Skeletal muscle tissue (tissue), 4 donors: ENCODE measurements around the gene C10orf143. TPM values are rescaled to one million over a fixed set of nuclear protein-coding genes. Genes with fewer than 3 reads are reported as not detected.
"Not testable (repeated sequence)": the region's sequence is repeated elsewhere in the genome, so short reads cannot be mapped to it uniquely, and the experiment has no call there.

ENCODE experiments used
- H3K27ac ChIP-seq: one replicate; pipeline ENCODE4 v1.7.0; 2013; ENCODE audit warnings: mild to moderate bottlenecking, low read depth, low read length, inconsistent platforms
- H3K27me3 ChIP-seq, 3 donors: one replicate each; pipeline ENCODE4 v1.7.0; 2013; ENCODE audit warnings: low read length in 3 of 3; ENCODE audit not compliant: control insufficient read depth in 3 of 3, insufficient read depth in 3 of 3
- H3K36me3 ChIP-seq, 3 donors: one replicate each; pipeline ENCODE4 v1.7.0; 2013; ENCODE audit warnings: low read length in 3 of 3; ENCODE audit not compliant: control insufficient read depth in 3 of 3, insufficient read depth in 3 of 3
- H3K4me1 ChIP-seq, 3 donors: one replicate each; pipeline ENCODE4 v1.7.0; 2013; ENCODE audit warnings: low read length in 3 of 3, mild to moderate bottlenecking in 3 of 3; ENCODE audit not compliant: control insufficient read depth in 3 of 3, insufficient read depth in 3 of 3
- H3K4me3 ChIP-seq, 3 donors: one replicate each; pipeline ENCODE4 v1.7.0; 2013; ENCODE audit warnings: low read length in 3 of 3
- H3K9ac ChIP-seq, 3 donors: one replicate each; pipeline ENCODE4 v1.7.0; 2013; ENCODE audit warnings: low read length in 3 of 3, mild to moderate bottlenecking in 3 of 3, moderate library complexity in 2 of 3, low read depth in 1 of 3
- H3K9me3 ChIP-seq, 3 donors: one replicate each; pipeline ENCODE4 v1.7.0; 2013; ENCODE audit warnings: low read length in 3 of 3; ENCODE audit not compliant: control insufficient read depth in 3 of 3
- total RNA-seq: library from RNA; depleted of rRNA; stranded (reverse); fragments of >200 nt; gene quantifications from one replicate; pipeline ENCODE4 v1.2.3, GENCODE V29; 2014
- donor health status: Osteomylitis.

C10orf143 gene
- total RNA-seq, 1 donor from 2014 or later = not detected

DNA sequence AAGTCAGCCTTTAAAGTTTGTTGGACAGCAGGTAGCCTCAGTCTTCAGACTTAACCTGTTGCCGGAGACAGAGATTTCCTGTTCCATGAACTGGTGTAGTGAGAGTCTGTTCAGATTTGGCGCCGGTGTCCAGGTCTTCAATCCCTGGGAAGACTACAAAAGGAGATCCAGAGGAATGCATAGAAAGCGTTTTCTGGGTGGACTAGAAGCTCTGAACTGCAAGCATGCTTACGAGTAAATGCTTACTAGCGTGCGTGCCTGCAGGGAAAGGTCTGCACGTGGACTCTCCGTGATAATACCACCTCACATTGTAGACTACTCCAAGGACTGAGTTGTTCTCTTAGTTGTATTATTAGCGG lies 26.4 kb upstream of the C10orf143 start:
- Histone ChIP-seq H3K27ac (peak overlapping the region; percentile 77), H3K4me1 (peaks cover 27 to 35% (median 28%) of the 10 kb centered on the region in 3 donors), H3K36me3 (peaks cover 0 to 4% (median 0%) of the 10 kb centered on the region in 3 donors), H3K27me3 (no peaks in the 10 kb centered on the region), H3K4me3 (peak overlapping the region; percentile 86 to 93 (median 90)), H3K9me3 (no peaks in the 10 kb centered on the region), H3K9ac (peak overlapping the region; percentile 87 to 92 (median 91))

DNA sequence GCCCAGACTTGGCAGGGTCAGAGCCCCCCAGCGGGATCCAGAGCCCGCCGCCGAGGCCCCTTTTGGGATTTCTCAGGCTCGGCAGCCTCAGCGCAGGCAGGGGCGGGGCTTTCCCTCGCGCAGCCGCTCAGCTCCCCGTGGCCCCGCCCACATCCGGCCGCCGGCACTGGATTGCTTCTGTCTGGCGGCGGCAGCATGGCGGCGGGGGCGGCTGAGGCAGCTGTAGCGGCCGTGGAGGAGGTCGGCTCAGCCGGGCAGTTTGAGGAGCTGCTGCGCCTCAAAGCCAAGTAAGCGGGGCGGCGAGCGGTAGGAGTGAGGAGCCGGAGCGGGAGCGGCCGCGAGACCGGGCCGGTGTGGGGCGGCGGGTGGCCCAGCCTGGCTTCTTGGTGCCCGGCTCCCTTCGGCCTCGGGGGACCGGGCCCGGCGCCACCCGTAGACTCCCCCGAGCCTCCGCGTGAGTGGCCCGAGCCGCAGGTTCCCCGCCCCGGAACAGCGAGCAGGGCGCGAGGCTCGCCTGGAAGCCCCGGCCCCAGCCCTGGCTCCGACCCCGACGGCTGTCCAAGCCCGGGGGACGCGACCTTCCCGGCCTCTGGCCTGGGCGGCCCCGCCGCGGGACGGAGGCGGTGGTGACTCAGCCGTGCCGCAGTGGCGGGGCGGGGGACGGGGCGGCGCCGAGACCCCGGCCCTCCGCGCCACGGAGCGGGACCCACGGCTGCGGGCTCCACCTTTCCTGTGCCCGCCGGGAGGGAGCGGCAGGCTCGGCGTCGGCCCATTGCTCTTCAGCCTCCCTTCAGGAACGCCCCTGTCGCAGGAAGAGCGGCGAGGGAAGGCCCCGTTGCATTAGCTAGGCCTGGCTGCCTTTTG lies 25.8 kb upstream of the C10orf143 start, which contains the start of gene GLRX3:
Gene GLRX3 (plus strand): TSS at position 166 of the 864 bp plus-strand sequence. CDS start 30 bp downstream, at position 196.
- Histone ChIP-seq H3K9me3 (no peaks in the 10 kb centered on the region), H3K36me3 (peaks cover 0 to 2% (median 0%) of the 10 kb centered on the region in 3 donors), H3K4me1 (peaks cover 24 to 31% (median 27%) of the 10 kb centered on the region in 3 donors), H3K4me3 (peak within 1 kb of the TSS; percentile 86 to 93 (median 90)), H3K27ac (peak within 1 kb of the TSS; percentile 77), H3K27me3 (no peaks in the 10 kb centered on the region), H3K9ac (peak within 1 kb of the TSS; percentile 87 to 92 (median 91))

- Histone ChIP-seq H3K9ac (peak overlapping the region; percentile 86 to 92 (median 91)), H3K4me1 (peaks cover 22 to 30% (median 22%) of the 10 kb centered on the region in 3 donors), H3K9me3 (no peaks in the 10 kb centered on the region), H3K4me3 (peak overlapping the region; percentile 66 to 90 (median 86)), H3K36me3 (no peaks in the 10 kb centered on the region), H3K27ac (peak overlapping the region; percentile 77), H3K27me3 (no peaks in the 10 kb centered on the region)
These were observed 25.1 kb upstream of the C10orf143 start for GRCh38 chr10:130135676-130136225.

DNA sequence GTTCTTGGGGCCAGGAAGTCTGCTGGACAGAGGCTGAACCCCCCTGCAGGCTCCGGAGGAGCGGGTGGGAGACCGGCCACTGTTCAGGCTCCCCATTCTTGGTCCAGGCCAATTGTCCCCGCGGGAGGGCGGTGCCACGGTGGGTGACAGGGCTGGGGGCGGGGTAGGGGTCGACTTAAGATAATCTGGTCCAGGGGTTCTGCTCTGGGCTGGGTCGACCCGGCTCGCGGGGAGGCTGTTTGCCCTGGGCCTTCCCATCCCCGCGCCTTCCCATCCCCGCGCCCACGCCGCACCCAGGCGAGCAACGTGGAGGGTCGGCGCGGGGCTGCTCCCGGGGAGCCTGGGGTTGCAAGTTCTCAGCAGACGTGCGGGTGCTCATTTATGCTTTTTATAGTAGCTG lies 18.3 kb upstream of the C10orf143 start:
- H3K9ac ChIP-seq = no peak overlapping the region
- H3K4me1 ChIP-seq = peaks cover 0 to 4% (median 0%) of the 10 kb centered on the region in 3 donors
- no peak overlapping the region for H3K4me3 ChIP-seq
- no peaks in the 10 kb centered on the region for H3K9me3 ChIP-seq
- H3K36me3 ChIP-seq = no peaks in the 10 kb centered on the region
- no peak overlapping the region for H3K27ac ChIP-seq
- peaks cover 0 to 2% (median 2%) of the 10 kb centered on the region in 3 donors for H3K27me3 ChIP-seq

DNA sequence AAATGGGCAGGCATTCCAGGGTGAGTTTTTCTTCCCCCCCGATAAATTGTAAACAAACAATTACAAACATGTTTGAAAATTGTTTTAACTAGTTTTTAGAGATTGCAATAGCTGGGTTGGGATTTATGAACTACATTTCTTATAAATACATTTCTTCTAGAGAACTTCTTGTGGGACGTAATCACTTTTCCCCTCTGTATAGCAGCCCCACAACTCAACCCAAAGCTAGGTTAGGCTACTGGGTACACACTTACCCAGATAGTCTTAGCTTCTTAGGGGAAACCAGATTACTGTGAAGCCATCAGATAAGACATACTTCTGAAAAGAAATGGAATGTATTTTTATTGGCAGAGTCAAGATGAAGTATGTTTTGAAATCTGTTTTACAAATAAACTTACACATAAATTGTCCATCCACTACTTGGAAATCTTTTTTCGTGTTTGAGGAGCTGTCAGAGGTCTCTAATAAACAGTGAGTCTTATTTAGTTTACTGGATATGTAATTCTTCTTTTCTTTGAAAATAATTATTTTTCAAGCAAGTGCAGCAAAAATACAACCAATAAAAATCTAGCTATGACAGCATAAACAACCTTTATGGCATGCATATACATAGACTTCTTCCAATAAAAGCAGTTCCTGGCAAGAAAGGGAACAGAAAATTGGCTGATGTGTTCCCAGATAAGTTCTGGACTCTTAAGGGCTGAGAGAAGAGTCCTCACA lies 17.6 kb upstream of the C10orf143 start:
- no peak overlapping the region for H3K4me3 ChIP-seq
- H3K9ac ChIP-seq = no peak overlapping the region
- no peak overlapping the region for H3K27ac ChIP-seq
- no peaks in the 10 kb centered on the region for H3K9me3 ChIP-seq
- H3K27me3 ChIP-seq = peaks cover 0 to 2% (median 2%) of the 10 kb centered on the region in 3 donors
- H3K4me1 ChIP-seq = peaks cover 0 to 4% (median 0%) of the 10 kb centered on the region in 3 donors
- H3K36me3 ChIP-seq = no peaks in the 10 kb centered on the region

GRCh38 chr10:130127364-130128061 lies 16.9 kb upstream of the C10orf143 start:
- peaks cover 0 to 4% (median 0%) of the 10 kb centered on the region in 3 donors for H3K4me1 ChIP-seq
- no peaks in the 10 kb centered on the region for H3K9me3 ChIP-seq
- H3K9ac ChIP-seq = no peak overlapping the region
- H3K36me3 ChIP-seq = no peaks in the 10 kb centered on the region
- H3K27me3 ChIP-seq = peaks cover 0 to 2% (median 2%) of the 10 kb centered on the region in 3 donors
- no peak overlapping the region for H3K4me3 ChIP-seq
- H3K27ac ChIP-seq = no peak overlapping the region

- Histone ChIP-seq H3K4me3 (no peak overlapping the region), H3K27me3 (peaks cover 0 to 2% (median 2%) of the 10 kb centered on the region in 3 donors), H3K9ac (no peak overlapping the region), H3K36me3 (no peaks in the 10 kb centered on the region), H3K27ac (no peak overlapping the region), H3K9me3 (no peaks in the 10 kb centered on the region), H3K4me1 (no peaks in the 10 kb centered on the region)
These were observed 11.0 kb upstream of the C10orf143 start for GRCh38 chr10:130121486-130122079.

- H3K4me3 ChIP-seq, H3K9ac ChIP-seq, H3K36me3 ChIP-seq, H3K4me1 ChIP-seq, H3K9me3 ChIP-seq, H3K27ac ChIP-seq, H3K27me3 ChIP-seq: not testable (repeated sequence)
These were observed 6.9 kb upstream of the C10orf143 start for GRCh38 chr10:130117535-130117934.

DNA sequence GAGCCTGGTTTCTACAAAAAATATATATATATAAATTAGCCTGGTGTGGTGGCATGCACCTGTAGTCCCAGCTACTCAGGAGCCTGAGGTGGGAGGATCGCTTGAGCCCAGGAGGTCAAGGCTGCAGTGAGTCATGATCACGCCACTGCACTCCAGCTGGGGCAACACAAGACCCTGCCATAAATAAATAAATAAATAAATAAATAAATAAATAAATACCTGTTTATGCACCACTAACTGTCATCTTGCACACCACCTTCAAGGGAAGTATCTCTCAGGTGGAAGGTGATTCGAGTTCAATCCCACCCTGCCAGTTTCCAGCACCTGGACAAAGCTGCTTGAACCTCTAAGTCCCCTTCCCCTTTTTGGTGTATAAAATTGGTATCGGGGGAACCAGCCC lies 6.3 kb upstream of the C10orf143 start:
- H3K9ac ChIP-seq = not testable (repeated sequence)

More for the DNA sequence above, 6.3 kb upstream of the C10orf143 start:
- H3K36me3 ChIP-seq, H3K9me3 ChIP-seq, H3K27me3 ChIP-seq, H3K27ac ChIP-seq, H3K4me3 ChIP-seq, H3K4me1 ChIP-seq: not testable (repeated sequence)
